ENCODE measurements around the gene DOCK2. TPM values are rescaled to one million over a fixed set of nuclear protein-coding genes. Genes with fewer than 3 reads are reported as not detected.

The DOCK2 gene
- total RNA-seq, 1 donor: 6.2 TPM

- H3K36me3 ChIP-seq (ENCODE audit: insufficient read depth, low read length): no peaks in the 10 kb centered on the region
- H4K20me1 ChIP-seq (ENCODE audit: insufficient read depth, low read length): no peaks in the 10 kb centered on the region
- no peak for DNase-seq (ENCODE audit: insufficient read length, low spot score, missing footprints)
- no peaks in the 10 kb centered on the region for H3K4me1 ChIP-seq (ENCODE audit: insufficient read depth, low read length)
- no peak overlapping the region for H2AFZ ChIP-seq (ENCODE audit: low read length)
- H3K79me2 ChIP-seq (ENCODE audit: insufficient read depth, low read length): no peaks in the 10 kb centered on the region
- no peaks in the 10 kb centered on the region for H3K27me3 ChIP-seq (ENCODE audit: insufficient read depth, low read length)
- no peak overlapping the region for H3K27ac ChIP-seq (ENCODE audit: low read depth, low read length)
- no peak for TF ChIP-seq CTCF (IDR thresholded peaks at IDR 0.05; ENCODE audit: extremely low read depth, low read depth, low read length)
- H3K4me3 ChIP-seq (ENCODE audit: insufficient read depth, low read length): no peak overlapping the region
- H3K9me3 ChIP-seq (ENCODE audit: low read depth, low read length): no peaks in the 10 kb centered on the region
- H3K4me2 ChIP-seq (ENCODE audit: insufficient read depth, low read length): no peak overlapping the region
These were observed 200.6 kb downstream of the DOCK2 start for GRCh38 chr5:169837686-169838085.

- Histone ChIP-seq H3K36me3 (ENCODE audit: insufficient read depth, low read length) (no peaks in the 10 kb centered on the region), H3K27me3 (ENCODE audit: insufficient read depth, low read length) (no peaks in the 10 kb centered on the region), H3K79me2 (ENCODE audit: insufficient read depth, low read length) (no peaks in the 10 kb centered on the region), H3K27ac (ENCODE audit: low read depth, low read length) (no peak overlapping the region), H3K4me2 (ENCODE audit: insufficient read depth, low read length) (no peak overlapping the region), H2AFZ (ENCODE audit: low read length) (no peak overlapping the region), H3K4me1 (ENCODE audit: insufficient read depth, low read length) (no peaks in the 10 kb centered on the region), H4K20me1 (ENCODE audit: insufficient read depth, low read length) (no peaks in the 10 kb centered on the region), H3K9me3 (ENCODE audit: low read depth, low read length) (no peaks in the 10 kb centered on the region), H3K4me3 (ENCODE audit: insufficient read depth, low read length) (no peak overlapping the region)
- DNase-seq (ENCODE audit: insufficient read length, low spot score, missing footprints): no peak
- TF ChIP-seq CTCF (IDR thresholded peaks at IDR 0.05; ENCODE audit: extremely low read depth, low read depth, low read length): no peak
These were observed 201.6 kb downstream of the DOCK2 start for GRCh38 chr5:169838688-169839087.

GRCh38 chr5:169840405-169840804 lies 203.3 kb downstream of the DOCK2 start:
- no peak for DNase-seq (ENCODE audit: insufficient read length, low spot score, missing footprints)
- H3K36me3 ChIP-seq (ENCODE audit: insufficient read depth, low read length): no peaks in the 10 kb centered on the region
- no peak overlapping the region for H3K4me3 ChIP-seq (ENCODE audit: insufficient read depth, low read length)
- H3K27ac ChIP-seq (ENCODE audit: low read depth, low read length): no peak overlapping the region
- no peaks in the 10 kb centered on the region for H4K20me1 ChIP-seq (ENCODE audit: insufficient read depth, low read length)
- TF ChIP-seq CTCF (IDR thresholded peaks at IDR 0.05; ENCODE audit: extremely low read depth, low read depth, low read length): no peak
- H2AFZ ChIP-seq (ENCODE audit: low read length): no peak overlapping the region
- no peaks in the 10 kb centered on the region for H3K4me1 ChIP-seq (ENCODE audit: insufficient read depth, low read length)
- H3K4me2 ChIP-seq (ENCODE audit: insufficient read depth, low read length): no peak overlapping the region
- H3K27me3 ChIP-seq (ENCODE audit: insufficient read depth, low read length): no peaks in the 10 kb centered on the region
- H3K79me2 ChIP-seq (ENCODE audit: insufficient read depth, low read length): no peaks in the 10 kb centered on the region
- no peaks in the 10 kb centered on the region for H3K9me3 ChIP-seq (ENCODE audit: low read depth, low read length)

GRCh38 chr5:169842699-169843098 lies 205.6 kb downstream of the DOCK2 start:
- no peak for DNase-seq (ENCODE audit: insufficient read length, low spot score, missing footprints)
- H3K36me3 ChIP-seq (ENCODE audit: insufficient read depth, low read length): no peaks in the 10 kb centered on the region
- H3K27ac ChIP-seq (ENCODE audit: low read depth, low read length): no peak overlapping the region
- no peaks in the 10 kb centered on the region for H4K20me1 ChIP-seq (ENCODE audit: insufficient read depth, low read length)
- H3K4me3 ChIP-seq (ENCODE audit: insufficient read depth, low read length): no peak overlapping the region
- no peaks in the 10 kb centered on the region for H3K79me2 ChIP-seq (ENCODE audit: insufficient read depth, low read length)
- no peak overlapping the region for H2AFZ ChIP-seq (ENCODE audit: low read length)
- TF ChIP-seq CTCF (IDR thresholded peaks at IDR 0.05; ENCODE audit: extremely low read depth, low read depth, low read length): no peak
- H3K4me1 ChIP-seq (ENCODE audit: insufficient read depth, low read length): no peaks in the 10 kb centered on the region
- no peaks in the 10 kb centered on the region for H3K9me3 ChIP-seq (ENCODE audit: low read depth, low read length)
- H3K4me2 ChIP-seq (ENCODE audit: insufficient read depth, low read length): no peak overlapping the region
- no peaks in the 10 kb centered on the region for H3K27me3 ChIP-seq (ENCODE audit: insufficient read depth, low read length)
